Mucosa of descending colon (tissue), 3 donors: Measurements from ENCODE around the gene ATP1A4. TPM values are rescaled to one million over a fixed set of nuclear protein-coding genes. Genes with fewer than 3 reads are reported as not detected.

Experiments
- ATAC-seq: fragments of 200-7000 bp; cut with Tn5 transposase; one replicate; pipeline ENCODE4 v1.9.1; 2020; ENCODE audit warnings: mild to moderate bottlenecking, moderate library complexity
- DNase-seq, 3 donors: peaks; one replicate each; pipeline ENCODE4 v3.0.0-alpha.2; 2020
- H3K36me3 ChIP-seq: fragments of 200-600 bp; one replicate; pipeline ENCODE4 v1.8.0; 2021; ENCODE audit warnings: low read depth, mild to moderate bottlenecking
- H3K4me1 ChIP-seq: fragments of 200-600 bp; one replicate; pipeline ENCODE4 v1.8.0; 2021; ENCODE audit warnings: low read depth, mild to moderate bottlenecking
- H3K4me3 ChIP-seq: fragments of 200-600 bp; one replicate; pipeline ENCODE4 v1.8.0; 2021; ENCODE audit warnings: mild to moderate bottlenecking
- H3K9me3 ChIP-seq: fragments of 200-600 bp; one replicate; pipeline ENCODE4 v1.8.0; 2021; ENCODE audit warnings: mild to moderate bottlenecking
- CTCF ChIP-seq: fragments of 200-600 bp; IDR thresholded peaks from one replicate; pipeline ENCODE4 v1.8.0; 2022; ENCODE audit warnings: antibody characterized with exemption, mild to moderate bottlenecking
- intact Hi-C, 2 donors: fragments of 100-400 bp; cut with DNase I in 1 of 2; cut with micrococcal nuclease in 1 of 2; formaldehyde crosslinking; loops; one replicate each; pipeline versions ENCODE4 v1.11.0 to v1.11.1; 2022; cut with DNase I, micrococcal nuclease
- total RNA-seq, 3 donors: library from RNA; stranded (reverse); fragmentation: NEBNext Ultra II Directional in 2 of 3; extraction: Animal tissue kit (Norgen Biotek cat#: 25700) in 2 of 3; gene quantifications; one replicate each; pipeline versions ENCODE4 v1.2.1 to v1.2.4, GENCODE V29; 2021 to 2023
- donor health status: DM: no; HTN: no; CAD: no; lungs with moderate emphysema.
- donor health status: DM: no; HTN: no; CAD: no.
- donor health status: DM: no; HTN: yes; CAD: no.

Gene ATP1A4
- total RNA-seq, 3 donors from 2014 or later: 0.16 TPM; not detected in 2

GRCh38 chr1:160193832-160194736 lies 42.7 kb downstream of the ATP1A4 start:
- intact Hi-C loops: no loop called here
- Histone ChIP-seq H3K9me3 (no peaks in the 10 kb centered on the region), H3K36me3 (no peaks in the 10 kb centered on the region), H3K4me1 (peaks cover 8% of the 10 kb centered on the region), H3K4me3 (no peak overlapping the region)
- DNase-seq (no peak), ATAC-seq (no peak)
- no peak for TF ChIP-seq CTCF

- H3K9me3 ChIP-seq: no peaks in the 10 kb centered on the region
- DNase-seq (no peak), ATAC-seq (no peak)
- no peaks in the 10 kb centered on the region for H3K36me3 ChIP-seq
- peaks cover 8% of the 10 kb centered on the region for H3K4me1 ChIP-seq
- no peak for TF ChIP-seq CTCF
- no peak overlapping the region for H3K4me3 ChIP-seq
- intact Hi-C loops: no loop called here
Measured at GRCh38 chr1:160194737-160195059, 43.3 kb downstream of the ATP1A4 start.

- Histone ChIP-seq H3K4me1 (peaks cover 8% of the 10 kb centered on the region), H3K4me3 (no peak overlapping the region), H3K9me3 (no peaks in the 10 kb centered on the region), H3K36me3 (no peaks in the 10 kb centered on the region)
- DNase-seq (no peak), ATAC-seq (no peak)
- intact Hi-C loops: no loop called here
- TF ChIP-seq CTCF: no peak
Measured at GRCh38 chr1:160196143-160196542, 44.7 kb downstream of the ATP1A4 start.

GRCh38 chr1:160197231-160197630 lies 45.8 kb downstream of the ATP1A4 start:
- no peak for TF ChIP-seq CTCF
- Histone ChIP-seq H3K9me3 (no peaks in the 10 kb centered on the region), H3K4me3 (no peak overlapping the region), H3K4me1 (peaks cover 8% of the 10 kb centered on the region), H3K36me3 (no peaks in the 10 kb centered on the region)
- intact Hi-C loops: no loop called here
- DNase-seq (no peak), ATAC-seq (no peak)

- intact Hi-C loops: no loop called here
- no peaks in the 10 kb centered on the region for H3K9me3 ChIP-seq
- TF ChIP-seq CTCF: no peak
- H3K4me3 ChIP-seq: no peak overlapping the region
- H3K36me3 ChIP-seq: no peaks in the 10 kb centered on the region
- peaks cover 5% of the 10 kb centered on the region for H3K4me1 ChIP-seq
- no peak for ATAC-seq
- DNase-seq: no peak
Measured at GRCh38 chr1:160200786-160201185, 49.4 kb downstream of the ATP1A4 start.
